IMR-90 (cell line): ENCODE data around the gene S100A1. TPM values are rescaled to one million over a fixed set of nuclear protein-coding genes. Genes with fewer than 3 reads are reported as not detected.

Experiments used
- ATAC-seq: fragments of 200-7000 bp; cut with Tn5 transposase; 2 replicates; pipeline ENCODE4 v1.9.1; 2020; ENCODE audit warnings: low read depth, mild to moderate bottlenecking, moderate library complexity
- BruUV-seq: library from RNA; stranded (reverse); fragments of 400-500 nt; replicated peaks from 2 replicates; lab custom pipeline; 2021; lab: Mats Ljungman, UMichigan
- CTCF ChIA-PET: fragments of 300-600 bp; formaldehyde crosslinking; extraction: SDS; loops from one replicate; lab custom pipeline; 2021; ENCODE audit warnings: antibody characterized with exemption; lab: Yijun Ruan, JAX
- POLR2A ChIA-PET: fragments of 300-600 bp; sonication (Branson Sonifier 250); formaldehyde crosslinking; loops from one replicate; lab custom pipeline; 2022; ENCODE audit warnings: antibody characterized with exemption; ENCODE audit not compliant: unreplicated experiment; lab: Charles Lee
- DNase-seq: peaks from one replicate; pipeline ENCODE4 v3.0.0; 2013
- H2AFZ ChIP-seq: replicated peaks from 2 replicates; pipeline ENCODE3; 2013; ENCODE audit warnings: low read length, mild to moderate bottlenecking; ENCODE audit not compliant: poor library complexity
- H2AK5ac ChIP-seq: 2 replicates; pipeline ENCODE4 v1.6.1; 2013; ENCODE audit warnings: low read depth, low read length, inconsistent platforms
- H2AK9ac ChIP-seq: replicated peaks from 2 replicates; pipeline ENCODE3; 2013; ENCODE audit warnings: mild to moderate bottlenecking, low read depth, low read length, moderate library complexity; ENCODE audit not compliant: poor library complexity
- H2BK120ac ChIP-seq: 2 replicates; pipeline ENCODE4 v1.6.1; 2013; ENCODE audit warnings: low read depth, low read length, inconsistent platforms
- H2BK15ac ChIP-seq: 3 replicates; pipeline ENCODE4 v1.6.1; 2013; ENCODE audit warnings: low read depth, low read length, inconsistent platforms
- H2BK20ac ChIP-seq: 2 replicates; pipeline ENCODE4 v1.6.1; 2013; ENCODE audit warnings: low read depth, mild to moderate bottlenecking, inconsistent platforms, low read length, moderate library complexity
- H2BK5ac ChIP-seq: 2 replicates; pipeline ENCODE4 v1.6.1; 2013; ENCODE audit warnings: mild to moderate bottlenecking, low read depth, low read length, inconsistent platforms; ENCODE audit not compliant: poor library complexity, severe bottlenecking
- H3K14ac ChIP-seq: replicated peaks from 2 replicates; pipeline ENCODE4 v1.6.1; 2013; ENCODE audit warnings: low read depth, low read length, inconsistent platforms
- H3K18ac ChIP-seq: 2 replicates; pipeline ENCODE4 v1.6.1; 2013; ENCODE audit warnings: low read depth, low read length, control low read depth
- H3K23ac ChIP-seq: 2 replicates; pipeline ENCODE4 v1.6.1; 2013; ENCODE audit warnings: low read depth, low read length, inconsistent platforms
- H3K27ac ChIP-seq: 2 replicates; pipeline ENCODE4 v1.5.1; 2013; ENCODE audit warnings: mild to moderate bottlenecking, control low read depth, low read length; ENCODE audit not compliant: insufficient read depth
- H3K27me3 ChIP-seq: 2 replicates; pipeline ENCODE4 v1.6.1; 2013; ENCODE audit warnings: low read length; ENCODE audit not compliant: control insufficient read depth, insufficient read depth
- H3K36me3 ChIP-seq: 2 replicates; pipeline ENCODE4 v1.6.1; 2013; ENCODE audit warnings: low read length, mixed read lengths; ENCODE audit not compliant: control insufficient read depth, insufficient read depth
- H3K4ac ChIP-seq: 2 replicates; pipeline ENCODE4 v1.6.1; 2013; ENCODE audit warnings: low read depth, low read length, inconsistent platforms
- H3K4me1 ChIP-seq: 2 replicates; pipeline ENCODE4 v1.6.1; 2013; ENCODE audit warnings: low read length, mixed read lengths; ENCODE audit not compliant: control insufficient read depth, insufficient read depth
- H3K4me2 ChIP-seq: 2 replicates; pipeline ENCODE4 v1.6.1; 2013; ENCODE audit warnings: low read depth, mild to moderate bottlenecking, control low read depth, low read length, moderate library complexity
- H3K4me3 ChIP-seq: 2 replicates; pipeline ENCODE4 v1.5.1; 2013; ENCODE audit warnings: low read depth, mild to moderate bottlenecking, control low read depth, low read length, moderate library complexity; ENCODE audit not compliant: insufficient read depth
- H3K56ac ChIP-seq: 2 replicates; pipeline ENCODE4 v1.6.1; 2013; ENCODE audit warnings: low read length, inconsistent platforms; ENCODE audit not compliant: insufficient read depth; ENCODE audit errors: extremely low read depth
- H3K79me1 ChIP-seq, 2 experiments: 2 replicates each; pipeline ENCODE4 v1.6.1; 2013; ENCODE audit warnings: low read length in 2 of 2, inconsistent platforms in 1 of 2, low read depth in 1 of 2
- H3K9ac ChIP-seq: 2 replicates; pipeline ENCODE4 v1.6.1; 2013; ENCODE audit warnings: low read depth, low read length, control low read depth
- H3K9me1 ChIP-seq: 2 replicates; pipeline ENCODE4 v1.6.1; 2013; ENCODE audit warnings: low read length, inconsistent platforms; ENCODE audit not compliant: insufficient read depth
- H3K9me3 ChIP-seq: 2 replicates; pipeline ENCODE4 v1.6.1; 2013; ENCODE audit warnings: low read length; ENCODE audit not compliant: control insufficient read depth, insufficient read depth
- H4K20me1 ChIP-seq: 2 replicates; pipeline ENCODE4 v1.6.1; 2013; ENCODE audit warnings: low read length, inconsistent platforms; ENCODE audit not compliant: insufficient read depth
- H4K5ac ChIP-seq: 2 replicates; pipeline ENCODE4 v1.6.1; 2013; ENCODE audit warnings: mild to moderate bottlenecking, low read depth, low read length, control low read depth
- H4K8ac ChIP-seq, 2 experiments: 2 replicates each; pipeline ENCODE4 v1.6.1; 2013; ENCODE audit warnings: low read depth in 2 of 2, low read length in 2 of 2, control low read depth in 1 of 2, inconsistent platforms in 1 of 2
- H4K91ac ChIP-seq: 2 replicates; pipeline ENCODE4 v1.6.1; 2013; ENCODE audit warnings: low read depth, low read length, inconsistent platforms; ENCODE audit not compliant: insufficient read depth
- CTCF ChIP-seq: conservative IDR thresholded peaks from 2 replicates; pipeline ENCODE4 v1.5.1; 2012; ENCODE audit warnings: mild to moderate bottlenecking, low read depth, low read length, improper control_type of control experiment
- ELK1 ChIP-seq: fragments of 150-350 bp; IDR thresholded peaks from 2 replicates; pipeline ENCODE4 v1.6.1; 2016; ENCODE audit warnings: low read depth, mild to moderate bottlenecking, low read length, moderate library complexity, borderline replicate concordance
- MAFK ChIP-seq: IDR thresholded peaks from 2 replicates; pipeline ENCODE4 v1.6.1; 2012; ENCODE audit warnings: low read depth, low read length, improper control_type of control experiment
- MAZ ChIP-seq: IDR thresholded peaks from 2 replicates; pipeline ENCODE4 v1.6.1; 2012; ENCODE audit warnings: low read depth, mild to moderate bottlenecking, low read length, improper control_type of control experiment, moderate library complexity, borderline replicate concordance
- MXI1 ChIP-seq: IDR thresholded peaks from 2 replicates; pipeline ENCODE4 v1.6.1; 2012; ENCODE audit warnings: low read depth, mild to moderate bottlenecking, low read length, moderate library complexity, borderline replicate concordance
- POLR2A ChIP-seq: IDR thresholded peaks from 2 replicates; pipeline ENCODE4 v1.6.1; 2012; ENCODE audit warnings: mild to moderate bottlenecking, low read depth, low read length
- RAD21 ChIP-seq: IDR thresholded peaks from 2 replicates; pipeline ENCODE4 v1.6.1; 2012; ENCODE audit warnings: low read length, improper control_type of control experiment
- RFX5 ChIP-seq: IDR thresholded peaks from 2 replicates; pipeline ENCODE4 v1.8.0; 2012; ENCODE audit warnings: low read depth, mild to moderate bottlenecking, low read length, moderate library complexity
- SMC3 ChIP-seq: fragments of 150-350 bp; IDR thresholded peaks from 2 replicates; pipeline ENCODE4 v1.6.1; 2016; ENCODE audit warnings: low read depth, mild to moderate bottlenecking, antibody characterized with exemption, low read length, moderate library complexity
- WGBS, 2 experiments: methylation state at CpG; one replicate each; pipeline versions ENCODE4 v1.1.5 to v1.1.7; 2013; ENCODE audit warnings: missing lambda C conversion rate in 2 of 2; ENCODE audit not compliant: insufficient read length in 1 of 2; ENCODE audit errors: extremely low coverage in 2 of 2; 5-methylcytosine and 5-hydroxymethylcytosine counted together
- dilution Hi-C: fragments of 300-500 bp; cut with HindIII; formaldehyde crosslinking; loops from one replicate; pipeline ENCODE4 v1.14.3; 2018; ENCODE audit warnings: low sequenced_read_pairs; ENCODE audit not compliant: unreplicated experiment
- in situ Hi-C: fragments of 300-500 bp; cut with MboI; formaldehyde crosslinking; loops from 3 replicates; pipeline ENCODE4 v1.14.3; 2019; ENCODE audit warnings: low sequenced_read_pairs, inconsistent platforms, mixed read lengths
- intact Hi-C: fragments of 100-400 bp; cut with micrococcal nuclease; formaldehyde crosslinking; loops from 2 replicates; pipeline ENCODE4 v1.10.0; 2022
- polyA plus RNA-seq, 3 experiments: library from polyadenylated mRNA; depleted of rRNA; stranded (reverse); fragments of >200 nt; gene quantifications; 2 replicates each; pipeline ENCODE4 v1.2.3, GENCODE V29; 2012; ENCODE audit warnings: low replicate concordance in 1 of 3
- total RNA-seq: library from RNA; depleted of rRNA; stranded (reverse); fragments of >200 nt; gene quantifications from 2 replicates; pipeline ENCODE4 v1.2.3, GENCODE V29; 2012

Gene S100A1
- total and polyA plus RNA-seq, 2 of the 4 experiments (the other 2 are of a cell fraction): 0.18 to 0.29 TPM

GRCh38 chr1:153677718-153678518 lies 49.7 kb downstream of the S100A1 start:
- no TSS peak for BruUV-seq
- 0 out of 2 replicates have a peak overlapping the region, but pooled peaks have one; percentile 38 for H3K4me3 ChIP-seq
- H3K9me3 ChIP-seq: no peaks in the 10 kb centered on the region
- no peak overlapping the region for H3K4ac ChIP-seq
- 0% methylated on average over 9 of the region's 29 CpGs; no CpG with 5 or more reads in 1 of the 2 experiments for WGBS, 2 experiments
- no peak overlapping the region for H2BK5ac ChIP-seq
- H3K9ac ChIP-seq: no peak overlapping the region
- no peak overlapping the region for H2BK15ac ChIP-seq
- H3K23ac ChIP-seq: no peak overlapping the region; the same call in 1 of the 2 replicates
- no peak overlapping the region for H2BK120ac ChIP-seq
- no peaks in the 10 kb centered on the region for H3K79me1 ChIP-seq
- in situ Hi-C loops (loop anchor here (5.0 to 10.0 kb wide), 2 partner anchors 69 to 297 kb away; partner anchors contain the start of gene JTB), intact Hi-C loops (loop anchor here (1.0 to 2.0 kb wide), 3 partner anchors 71 to 308 kb away; partner anchors contain the start of gene RAB13), dilution Hi-C loops (no loop called here)
- H2AK5ac ChIP-seq: no peak overlapping the region
- peak overlapping the region; percentile 71 for H2AK9ac ChIP-seq
- H3K9me1 ChIP-seq: no peaks in the 10 kb centered on the region
- H3K4me1 ChIP-seq: peaks cover 7% of the 10 kb centered on the region; the same call in 1 of the 2 replicates
- H3K14ac ChIP-seq: no peak overlapping the region
- peak overlapping the region; percentile 87 for H2AFZ ChIP-seq
- no peak overlapping the region for H3K27ac ChIP-seq
- H2BK20ac ChIP-seq: no peak overlapping the region
- H4K20me1 ChIP-seq: no peaks in the 10 kb centered on the region
- ATAC-seq: peak; percentile 79
- ChIA-PET CTCF (interaction anchor here (0.5 to 1.2 kb wide), 3 partner anchors 53 to 73 kb away, joined by 3 to 5 read pairs (median 4); no protein-coding TSS in a partner anchor), POLR2A (no interaction called here)
- H3K18ac ChIP-seq: no peak overlapping the region
- no peaks in the 10 kb centered on the region for H3K36me3 ChIP-seq
- no peak for TF ChIP-seq MAFK
- no peak for TF ChIP-seq MXI1
- TF ChIP-seq RAD21: peak; percentile 85
- no peak for TF ChIP-seq MAZ
- peak; percentile 62 for TF ChIP-seq SMC3
- TF ChIP-seq ELK1: no peak
- peak; percentile 87 for TF ChIP-seq CTCF
- no peak for TF ChIP-seq POLR2A
- no peak for TF ChIP-seq RFX5
- H3K56ac ChIP-seq: no peak overlapping the region
- peaks cover 47% of the 10 kb centered on the region for H3K27me3 ChIP-seq
- H3K4me2 ChIP-seq: peak overlapping the region; percentile 76; the same call in 1 of the 2 replicates
- H4K8ac ChIP-seq: no peak overlapping the region
- no peak overlapping the region for H4K5ac ChIP-seq
- peak; percentile 45 for DNase-seq
- no peak overlapping the region for H4K91ac ChIP-seq
